CD4-positive, alpha-beta T cell treated with Interleukin-6 at 100 ng/mL for 8 hours (primary cell): ENCODE results near the gene NDE1.
"Not testable (repeated sequence)": the region's sequence is repeated elsewhere in the genome, so short reads cannot be mapped to it uniquely, and the experiment has no call there.

Source experiments
- DNase-seq: peaks from one replicate; pipeline ENCODE4 v3.0.0-alpha.2; 2020; ENCODE audit warnings: mixed read lengths, low spot score

Gene NDE1

GRCh38 chr16:15621456-15621855 lies 28.6 kb upstream of the NDE1 start:
- DNase-seq: no peak

- DNase-seq: no peak
Observed at GRCh38 chr16:15621889-15622288, 28.2 kb upstream of the NDE1 start.

- DNase-seq: no peak
Observed at GRCh38 chr16:15631730-15632409, 18.2 kb upstream of the NDE1 start.

GRCh38 chr16:15635926-15636325 lies 14.1 kb upstream of the NDE1 start:
- no peak for DNase-seq

GRCh38 chr16:15636392-15636873 lies 13.6 kb upstream of the NDE1 start:
- DNase-seq: peak; percentile 47

GRCh38 chr16:15639061-15639568 lies 10.9 kb upstream of the NDE1 start:
- DNase-seq: peak; percentile 21

- no peak for DNase-seq
Observed at GRCh38 chr16:15640966-15641365, 9.1 kb upstream of the NDE1 start.

- no peak for DNase-seq
Observed at GRCh38 chr16:15641753-15642556, 8.1 kb upstream of the NDE1 start.

- DNase-seq: peak; percentile 79
Observed at GRCh38 chr16:15642557-15643047, 7.4 kb upstream of the NDE1 start.

GRCh38 chr16:15643048-15643945 lies 6.7 kb upstream of the NDE1 start, which contains the start of gene MARF1:
Gene MARF1, minus strand, starts transcription at chr16:15643154. Its CDS starts 3,921 bp downstream, at chr16:15639233.
- peak; percentile 98 for DNase-seq

- no peak for DNase-seq
Observed at GRCh38 chr16:15643946-15644250, 6.1 kb upstream of the NDE1 start.

GRCh38 chr16:15644267-15644961 lies 5.6 kb upstream of the NDE1 start:
- no peak for DNase-seq

GRCh38 chr16:15644962-15645465 lies 5.0 kb upstream of the NDE1 start:
- not testable (repeated sequence) for DNase-seq

- DNase-seq: not testable (repeated sequence)
Observed at GRCh38 chr16:15646557-15647293, 3.3 kb upstream of the NDE1 start.

GRCh38 chr16:15647294-15648014 lies 2.6 kb upstream of the NDE1 start:
- DNase-seq: no peak

- no peak for DNase-seq
Observed at GRCh38 chr16:15648135-15648730, 1.8 kb upstream of the NDE1 start.

- not testable (repeated sequence) for DNase-seq
Observed at GRCh38 chr16:15649311-15649710, 734 bp upstream of the NDE1 start.

GRCh38 chr16:15649727-15650018 lies 372 bp upstream of the NDE1 start:
- DNase-seq: no peak

- peak; percentile 30 for DNase-seq
Observed at GRCh38 chr16:15650698-15651171, 690 bp downstream of the NDE1 start.
